HepG2 (cell line): ENCODE measurements around the gene GTF2A2. TPM values are rescaled to one million over a fixed set of nuclear protein-coding genes. Genes with fewer than 3 reads are reported as not detected.

Source experiments
- ARID3A ChIP-seq: IDR thresholded peaks from 2 replicates; pipeline ENCODE4 v1.6.1; 2012; ENCODE audit warnings: low read depth, low read length, improper control_type of control experiment
- ATRX ChIP-seq: sonication (generic); formaldehyde crosslinking; IDR thresholded peaks from 2 replicates; pipeline ENCODE4 v1.4.0; 2020; ENCODE audit warnings: missing genetic modification reagents, borderline replicate concordance
- FOXA3 ChIP-seq: IDR thresholded peaks from 2 replicates; pipeline ENCODE4 v1.6.1; 2016; ENCODE audit warnings: missing genetic modification reagents, missing compliant biosample characterization
- HNF1A ChIP-seq, 2 experiments: sonication (generic) in 1 of 2; formaldehyde crosslinking in 1 of 2; IDR thresholded peaks; 2 replicates each; pipeline versions ENCODE4 v1.4.0 to v1.6.1; 2016 to 2020; ENCODE audit warnings: borderline replicate concordance in 1 of 2, low read depth in 1 of 2, mild to moderate bottlenecking in 1 of 2, missing genetic modification reagents in 1 of 2
- IRF2 ChIP-seq: IDR thresholded peaks from 2 replicates; pipeline ENCODE4 v1.6.1; 2018; ENCODE audit warnings: missing genetic modification reagents, missing compliant biosample characterization
- MYNN ChIP-seq: sonication (generic); formaldehyde crosslinking; IDR thresholded peaks from 2 replicates; pipeline ENCODE4 v1.4.0; 2020; ENCODE audit warnings: mild to moderate bottlenecking, low read depth, missing genetic modification reagents
- SOX13 ChIP-seq, 3 experiments: fragments of 450-650 bp in 1 of 3; sonication (generic) in 1 of 3; formaldehyde crosslinking in 1 of 3; IDR thresholded peaks in 2 of 3; conservative IDR thresholded peaks in 1 of 3; 2 replicates each; pipeline versions ENCODE4 v1.5.0 to v1.6.1; 2016 to 2020; ENCODE audit warnings: antibody characterized with exemption in 1 of 3, mild to moderate bottlenecking in 1 of 3, missing compliant biosample characterization in 1 of 3, missing genetic modification reagents in 1 of 3, moderate library complexity in 1 of 3
- TFE3 ChIP-seq: IDR thresholded peaks from 2 replicates; pipeline ENCODE4 v1.6.1; 2016
- ZBTB38 ChIP-seq: sonication (generic); formaldehyde crosslinking; IDR thresholded peaks from 2 replicates; pipeline ENCODE4 v1.5.1; 2020; ENCODE audit warnings: mild to moderate bottlenecking, missing genetic modification reagents
- ZNF691 ChIP-seq: sonication (generic); formaldehyde crosslinking; IDR thresholded peaks from 2 replicates; pipeline ENCODE4 v1.4.0; 2020; ENCODE audit warnings: missing genetic modification reagents, low read depth, mild to moderate bottlenecking, borderline replicate concordance
- ZNF709 ChIP-seq: sonication (generic); formaldehyde crosslinking; IDR thresholded peaks from 2 replicates; pipeline ENCODE4 v1.5.0; 2020; ENCODE audit warnings: mild to moderate bottlenecking, missing genetic modification reagents
- ZNF710 ChIP-seq: sonication (generic); formaldehyde crosslinking; IDR thresholded peaks from 2 replicates; pipeline ENCODE4 v1.5.0; 2020; ENCODE audit warnings: mild to moderate bottlenecking, missing genetic modification reagents, borderline replicate concordance
- ZNF891 ChIP-seq: sonication (generic); formaldehyde crosslinking; IDR thresholded peaks from 2 replicates; pipeline ENCODE4 v1.5.0; 2020; ENCODE audit warnings: mild to moderate bottlenecking, missing genetic modification reagents
- polyA plus RNA-seq, 8 experiments: library from polyadenylated mRNA; depleted of rRNA in 3 of 8; stranded (reverse) in 7 of 8; unstranded in 1 of 8; fragments of >200 nt; fragmentation: Illumina TruSeq in 4 of 8; extraction: Trizol in 4 of 8; gene quantifications; 2 replicates each; pipeline versions ENCODE4 v1.2.1 to v1.2.3, GENCODE V29; 2011 to 2016; ENCODE audit warnings: low read depth in 4 of 8, missing spikeins in 1 of 8, mixed read lengths in 1 of 8; ENCODE audit not compliant: insufficient read depth in 1 of 8
- total RNA-seq, 5 experiments: library from RNA; depleted of rRNA; stranded (reverse); fragments of >200 nt; fragmentation: Illumina TruSeq; extraction: Trizol; gene quantifications; 2 replicates each; pipeline ENCODE4 v1.2.3, GENCODE V29; 2016; ENCODE audit warnings: low read depth in 1 of 5

The GTF2A2 gene
- total and polyA plus RNA-seq, 2 of the 13 experiments (the other 11 are each of a cell fraction or from before 2014, with no cell fraction given): 24.4 to 106 TPM

GRCh38 chr15:59611276-59612260 lies 45.7 kb downstream of the GTF2A2 start, which contains the start of gene GCNT3 (continued):
- TF ChIP-seq ZNF709 (CRISPR knock-in tag) (no peak), TFE3 (peak; percentile 92), FOXA3 (CRISPR knock-in tag) (peak; percentile 42; the same call in 1 of the 2 replicates), IRF2 (CRISPR knock-in tag) (0 out of 2 replicates have a peak, but pooled peaks have one; percentile 26), ZNF691 (CRISPR knock-in tag) (no peak), ATRX (CRISPR knock-in tag) (no peak), SOX13 (IDR thresholded peaks at IDR 0.05) (no peak), SOX13 (CRISPR knock-in tag; conservative IDR thresholded peaks at IDR 0.05 in 1 of 2, IDR thresholded peaks at IDR 0.05 in 1 of 2) (peak in 1 of 2 experiments; percentile 65; a peak in 2 of 4 replicates), ARID3A (0 out of 2 replicates have a peak, but pooled peaks have one; percentile 13), ZBTB38 (no peak), ZNF891 (CRISPR knock-in tag) (no peak), ZNF710 (peak; percentile 70; the same call in 1 of the 2 replicates), HNF1A (IDR thresholded peaks at IDR 0.05; ENCODE audit: low read depth) (peak; percentile 91), HNF1A (CRISPR knock-in tag; IDR thresholded peaks at IDR 0.05; ENCODE audit: borderline replicate concordance) (peak; percentile 92), MYNN (CRISPR knock-in tag) (no peak)
